NCI-H128 (cell line): ENCODE results near the gene SSNA1.

ENCODE experiments used
- DNase-seq: peaks from one replicate; lab custom pipeline; 2025; ENCODE audit not compliant: unreplicated experiment; lab: John Stamatoyannopoulos, UW

SSNA1 gene

GRCh38 chr9:137199411-137200121, 11.1 kb downstream of the SSNA1 start:
- no peak for DNase-seq

GRCh38 chr9:137200311-137201204, 12.1 kb downstream of the SSNA1 start, which contains the start of gene TPRN:
TPRN (minus strand) TSS chr9:137200741; CDS start chr9:137200711, 30 bp downstream.
- peak; percentile 99 for DNase-seq

GRCh38 chr9:137201205-137201868, 12.9 kb downstream of the SSNA1 start:
- no peak for DNase-seq

GRCh38 chr9:137202966-137203365, 14.5 kb downstream of the SSNA1 start:
- no peak for DNase-seq

- no peak for DNase-seq
Measured at GRCh38 chr9:137204731-137205125, 16.3 kb downstream of the SSNA1 start.

DNA sequence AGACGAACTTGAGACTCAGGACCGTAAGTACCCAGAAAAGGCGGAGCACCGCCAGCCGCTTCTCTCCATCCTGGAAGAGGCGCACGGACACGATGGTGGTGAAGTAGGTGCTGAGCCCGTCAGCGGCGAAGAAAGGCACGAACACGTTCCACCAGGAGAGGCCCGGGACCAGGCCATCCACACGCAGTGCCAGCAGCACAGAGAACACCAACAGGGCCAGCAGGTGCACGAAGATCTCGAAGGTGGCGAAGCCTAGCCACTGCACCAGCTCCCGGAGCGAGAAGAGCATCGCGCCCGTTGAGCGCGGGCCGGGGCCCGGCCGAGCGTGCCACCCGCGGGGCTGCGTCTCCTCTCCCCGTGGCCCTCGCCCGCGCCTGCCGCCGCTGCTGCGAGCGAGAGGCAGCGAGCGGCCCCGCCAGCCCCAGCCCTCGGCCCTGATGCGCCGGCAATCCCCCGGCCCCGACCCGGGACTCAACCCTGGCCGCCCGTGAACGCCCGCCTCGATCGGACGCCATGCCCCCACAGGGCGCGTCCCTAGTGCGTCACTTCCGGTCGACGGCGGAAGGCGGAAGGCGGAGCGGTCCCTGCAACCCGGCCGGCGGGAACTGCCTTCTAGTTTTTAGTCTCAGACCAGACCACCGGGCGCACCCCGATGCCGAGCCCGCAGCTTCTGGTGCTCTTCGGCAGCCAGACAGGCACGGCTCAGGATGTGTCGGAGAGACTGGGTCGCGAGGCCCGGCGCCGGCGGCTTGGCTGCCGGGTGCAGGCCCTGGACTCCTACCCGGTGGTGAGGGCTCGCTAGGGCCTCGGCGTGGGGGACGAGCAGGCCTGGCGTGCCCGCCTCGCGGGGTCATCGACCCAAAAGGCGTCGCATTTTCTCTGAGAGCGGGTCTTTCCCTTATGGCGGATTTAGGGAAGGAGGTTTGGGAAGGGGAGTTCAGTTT, 16.9 kb downstream of the SSNA1 start, which contains the start of the genes NDOR1 and TMEM203:
NDOR1 (plus strand) TSS at position 575 of the 944 bp plus-strand sequence; CDS start at position 653, 78 bp downstream.
TMEM203 (minus strand) TSS at position 523 of the 944 bp plus-strand sequence; CDS start at position 289, 234 bp downstream.
- peak; percentile 36 for DNase-seq

DNA sequence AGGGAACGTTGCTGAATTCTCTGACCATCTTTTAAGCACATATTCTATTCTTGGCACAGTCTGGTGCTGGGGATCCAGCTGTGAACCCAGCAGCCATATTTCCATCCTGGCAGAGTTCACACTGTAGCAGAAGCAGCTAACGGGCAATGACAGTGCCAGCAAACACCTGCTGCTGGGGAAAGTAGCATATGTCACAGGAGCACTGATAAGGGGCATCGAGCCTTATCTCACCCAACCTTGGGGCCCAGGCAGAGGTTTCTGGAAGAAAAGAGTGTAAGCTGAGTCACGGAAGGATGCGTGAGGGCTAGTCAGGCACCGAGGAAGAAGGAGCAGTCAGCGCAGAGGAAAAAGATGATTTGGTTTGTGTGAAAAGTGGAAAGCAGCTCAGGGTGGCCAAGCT, 18.1 kb downstream of the SSNA1 start:
- DNase-seq: no peak

DNA sequence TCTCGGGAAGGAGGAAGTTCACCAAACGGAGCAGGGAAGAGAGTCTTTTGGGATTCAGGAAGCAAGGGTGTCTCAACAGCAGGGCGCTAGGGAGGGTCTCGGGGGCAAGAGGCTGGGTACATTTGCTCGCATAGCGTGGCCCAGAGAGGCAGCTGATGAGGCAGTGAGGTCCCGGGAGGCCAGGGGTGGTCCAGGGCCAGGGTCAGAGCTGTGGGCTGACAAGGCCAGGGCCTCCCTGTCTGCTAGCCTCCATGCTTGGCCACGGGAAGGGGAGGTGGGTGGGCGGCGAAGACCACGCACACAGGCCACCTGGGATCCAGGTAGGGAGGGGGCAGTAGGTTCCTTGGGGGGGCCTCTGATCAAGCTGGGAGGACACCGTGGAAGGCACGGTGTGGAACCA, 23.1 kb downstream of the SSNA1 start:
- no peak for DNase-seq

GRCh38 chr9:137212520-137212919, 24.0 kb downstream of the SSNA1 start:
- DNase-seq: no peak

DNA sequence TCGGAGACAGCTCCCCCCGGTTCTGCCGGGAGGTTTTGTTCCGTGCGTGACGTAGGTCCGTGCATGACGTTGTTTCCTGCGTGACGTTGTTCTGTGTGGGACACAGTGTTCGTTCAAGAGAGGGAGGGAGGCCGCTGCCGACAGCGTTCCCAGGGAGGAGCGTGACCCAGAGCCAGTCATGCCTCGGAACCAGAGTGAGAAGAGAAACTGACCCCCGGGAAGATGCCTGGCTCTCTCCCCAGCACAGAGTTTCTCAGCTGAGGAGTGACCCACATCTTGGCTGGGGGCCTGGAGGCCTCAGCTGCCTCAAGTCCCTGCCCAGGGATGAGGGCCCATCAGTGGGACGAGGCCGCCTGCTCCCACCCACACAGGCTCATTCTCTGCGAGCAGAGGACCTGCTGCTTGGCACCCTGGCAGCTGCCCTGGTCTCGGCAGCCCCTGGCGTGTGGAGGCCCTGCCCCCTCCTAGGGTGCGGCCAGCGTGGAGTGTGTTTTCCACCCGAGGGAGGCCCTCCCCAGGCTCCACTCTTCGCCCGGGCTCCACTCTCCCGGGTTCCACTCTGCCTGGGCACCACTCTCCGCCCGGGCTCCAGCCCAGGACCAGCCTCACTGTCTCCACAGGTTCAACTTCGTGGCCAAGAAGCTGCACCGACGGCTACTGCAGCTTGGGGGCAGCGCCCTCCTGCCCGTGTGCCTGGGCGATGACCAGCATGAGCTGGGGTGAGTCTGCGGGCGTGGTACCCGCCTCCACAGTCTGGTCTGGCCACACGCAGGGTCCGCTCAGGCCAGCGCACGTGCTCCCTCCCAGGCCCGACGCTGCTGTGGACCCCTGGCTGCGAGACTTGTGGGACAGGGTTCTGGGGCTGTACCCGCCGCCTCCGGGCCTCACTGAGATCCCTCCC, 24.9 kb downstream of the SSNA1 start:
- DNase-seq: no peak

GRCh38 chr9:137214620-137215019, 26.1 kb downstream of the SSNA1 start:
- no peak for DNase-seq

DNA sequence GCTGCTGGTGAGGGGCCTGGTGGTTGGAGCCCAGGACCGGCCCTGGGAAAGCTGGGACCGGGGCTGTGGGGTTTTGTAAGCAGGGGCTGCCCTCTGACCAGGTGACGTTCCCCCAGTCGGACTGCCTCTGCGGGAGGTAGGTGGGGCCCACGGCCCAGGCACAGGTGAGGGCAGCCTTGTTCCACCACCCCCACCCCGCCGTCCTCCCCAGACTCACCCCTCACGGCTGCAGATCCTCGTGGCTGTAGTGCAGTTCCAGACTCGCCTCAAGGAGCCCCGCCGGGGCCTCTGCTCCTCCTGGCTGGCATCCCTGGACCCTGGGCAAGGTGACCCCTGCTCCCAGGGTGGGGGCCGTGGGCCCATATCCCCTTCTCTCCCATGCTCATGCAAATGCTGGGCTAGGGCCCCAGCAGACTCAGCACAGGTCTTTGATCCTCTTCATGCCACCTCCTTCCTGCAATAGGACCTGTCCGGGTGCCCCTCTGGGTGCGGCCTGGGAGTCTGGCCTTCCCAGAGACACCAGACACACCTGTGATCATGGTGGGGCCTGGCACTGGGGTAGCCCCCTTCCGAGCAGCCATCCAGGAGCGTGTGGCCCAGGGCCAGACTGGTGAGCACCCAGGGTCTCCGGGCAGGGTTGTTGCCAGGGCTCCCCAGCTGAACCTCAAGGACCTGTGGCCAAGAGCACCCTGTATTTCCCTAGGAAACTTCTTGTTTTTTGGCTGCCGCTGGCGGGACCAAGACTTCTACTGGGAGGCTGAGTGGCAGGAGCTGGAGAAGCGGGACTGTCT, 26.9 kb downstream of the SSNA1 start:
- no peak for DNase-seq

DNA sequence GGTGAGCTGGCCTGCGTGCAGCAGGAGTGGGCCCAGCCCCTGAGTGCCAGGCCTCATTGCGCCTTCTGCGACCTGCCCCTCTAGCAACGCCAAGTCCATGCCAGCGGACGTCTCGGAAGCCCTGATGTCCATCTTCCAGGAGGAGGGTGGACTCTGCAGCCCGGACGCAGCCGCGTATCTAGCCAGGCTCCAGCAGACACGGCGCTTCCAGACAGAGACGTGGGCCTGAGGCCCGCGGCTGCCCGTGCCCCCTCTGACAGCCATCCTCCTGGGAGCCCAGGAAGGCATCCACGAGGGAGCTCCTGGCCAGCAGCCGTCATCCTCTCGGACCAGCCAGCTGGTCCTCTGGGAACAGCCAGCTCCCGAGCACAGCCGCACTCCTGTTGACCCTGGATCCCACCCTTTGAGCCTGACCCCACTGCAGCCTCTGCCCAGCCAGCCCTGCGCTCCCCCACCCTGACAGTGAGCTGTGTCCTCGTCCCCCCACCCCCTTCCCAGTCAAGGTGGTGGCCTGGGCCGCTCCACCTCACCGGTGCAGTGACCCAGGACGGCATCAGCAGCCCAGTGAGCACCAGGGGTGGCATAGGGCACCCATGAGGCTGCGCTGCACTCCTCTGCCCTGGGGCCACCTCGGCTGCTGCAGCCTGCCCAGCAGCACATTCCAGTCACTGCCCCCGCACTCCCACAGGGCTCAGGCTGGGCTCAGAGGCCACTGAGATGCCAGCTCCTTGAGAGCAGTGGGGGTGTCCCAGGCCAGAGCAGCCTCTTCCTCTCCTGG, 27.9 kb downstream of the SSNA1 start:
- DNase-seq: no peak

GRCh38 chr9:137217276-137218211, 29.1 kb downstream of the SSNA1 start:
- no peak for DNase-seq

- DNase-seq: no peak
Measured at GRCh38 chr9:137218212-137218753, 29.8 kb downstream of the SSNA1 start.

- DNase-seq: no peak
Measured at GRCh38 chr9:137218754-137219271, 30.3 kb downstream of the SSNA1 start.
